Glutamatergic neuron (in vitro differentiated cells): ENCODE results near the gene GRAMD1C. TPM values are rescaled to one million over a fixed set of nuclear protein-coding genes. Genes with fewer than 3 reads are reported as not detected.
A peak's percentile ranks its signal among the peaks of the same experiment; 100 is the strongest.

Experiments
- DNase-seq: peaks from one replicate; pipeline ENCODE4 v3.0.0; 2022
- H3K27ac Mint-ChIP-seq: one replicate; pipeline ENCODE4 v1.8.0; 2020; ENCODE audit warnings: mild to moderate bottlenecking, mixed read lengths, inconsistent platforms; ENCODE audit not compliant: unreplicated experiment
- H3K27me3 Mint-ChIP-seq: one replicate; pipeline ENCODE4 v1.8.0; 2020; ENCODE audit warnings: mild to moderate bottlenecking, moderate library complexity, mixed read lengths, inconsistent platforms; ENCODE audit not compliant: unreplicated experiment
- H3K36me3 Mint-ChIP-seq: one replicate; pipeline ENCODE4 v1.8.0; 2020; ENCODE audit warnings: mild to moderate bottlenecking, mixed read lengths, inconsistent platforms; ENCODE audit not compliant: unreplicated experiment
- H3K4me1 Mint-ChIP-seq: one replicate; pipeline ENCODE4 v1.8.0; 2020; ENCODE audit warnings: mild to moderate bottlenecking, low read depth, mixed read lengths, inconsistent platforms; ENCODE audit not compliant: unreplicated experiment
- H3K4me3 Mint-ChIP-seq: one replicate; pipeline ENCODE4 v1.8.0; 2020; ENCODE audit warnings: mild to moderate bottlenecking, mixed read lengths, inconsistent platforms; ENCODE audit not compliant: unreplicated experiment
- H3K9me3 Mint-ChIP-seq: one replicate; pipeline ENCODE4 v1.8.0; 2020; ENCODE audit warnings: mild to moderate bottlenecking, moderate library complexity, mixed read lengths, inconsistent platforms; ENCODE audit not compliant: unreplicated experiment
- CTCF ChIP-seq: fragments of 200-600 bp; sonication (generic); IDR thresholded peaks from one replicate; pipeline ENCODE4 v1.5.0; 2021; ENCODE audit not compliant: partially characterized antibody, unreplicated experiment
- total RNA-seq: library from RNA; stranded (reverse); fragmentation: NEBNext Ultra II Directional; extraction: Animal tissue kit (Norgen Biotek cat#: 25700); gene quantifications from one replicate; pipeline ENCODE4 v1.2.1, GENCODE V29; 2021; ENCODE audit not compliant: unreplicated experiment

GRAMD1C gene
- total RNA-seq, 1 donor from 2014 or later = 2.1 TPM

- Mint-ChIP-seq H3K9me3 (peaks cover 5% of the 10 kb centered on the region), H3K4me3 (no peak overlapping the region), H3K27me3 (peaks cover 5% of the 10 kb centered on the region), H3K36me3 (no peaks in the 10 kb centered on the region), H3K27ac (no peak overlapping the region), H3K4me1 (no peaks in the 10 kb centered on the region)
- no peak for TF ChIP-seq CTCF
- DNase-seq = peak; percentile 16
Observed at GRCh38 chr3:113885050-113885449, 46.5 kb downstream of the GRAMD1C start.

- Mint-ChIP-seq H3K9me3 (peaks cover 2% of the 10 kb centered on the region), H3K4me1 (no peaks in the 10 kb centered on the region), H3K4me3 (no peak overlapping the region), H3K36me3 (no peaks in the 10 kb centered on the region), H3K27me3 (peaks cover 4% of the 10 kb centered on the region), H3K27ac (no peak overlapping the region)
- DNase-seq = no peak
- no peak for TF ChIP-seq CTCF
Observed at GRCh38 chr3:113890256-113890900, 51.8 kb downstream of the GRAMD1C start.

- Mint-ChIP-seq H3K4me1 (no peaks in the 10 kb centered on the region), H3K27ac (no peak overlapping the region), H3K27me3 (no peaks in the 10 kb centered on the region), H3K36me3 (no peaks in the 10 kb centered on the region), H3K4me3 (no peak overlapping the region), H3K9me3 (no peaks in the 10 kb centered on the region)
- TF ChIP-seq CTCF = no peak
- DNase-seq = no peak
Observed at GRCh38 chr3:113894927-113895326, 56.3 kb downstream of the GRAMD1C start.

- Mint-ChIP-seq H3K4me3 (no peak overlapping the region), H3K27me3 (no peaks in the 10 kb centered on the region), H3K4me1 (no peaks in the 10 kb centered on the region), H3K27ac (no peak overlapping the region), H3K36me3 (no peaks in the 10 kb centered on the region), H3K9me3 (no peaks in the 10 kb centered on the region)
- no peak for TF ChIP-seq CTCF
- no peak for DNase-seq
Observed at GRCh38 chr3:113895964-113896363, 57.4 kb downstream of the GRAMD1C start.

- Mint-ChIP-seq H3K4me1 (no peaks in the 10 kb centered on the region), H3K9me3 (no peaks in the 10 kb centered on the region), H3K27ac (no peak overlapping the region), H3K4me3 (no peak overlapping the region), H3K36me3 (no peaks in the 10 kb centered on the region), H3K27me3 (peaks cover 3% of the 10 kb centered on the region)
- no peak for DNase-seq
- TF ChIP-seq CTCF = no peak
Observed at GRCh38 chr3:113896930-113897329, 58.3 kb downstream of the GRAMD1C start.
